ENCODE measurements around the gene KIF12.

GRCh38 chr9:114093031-114093471 is 6.0 kb downstream of the KIF12 start:
- TF ChIP-seq, protein P1, sequence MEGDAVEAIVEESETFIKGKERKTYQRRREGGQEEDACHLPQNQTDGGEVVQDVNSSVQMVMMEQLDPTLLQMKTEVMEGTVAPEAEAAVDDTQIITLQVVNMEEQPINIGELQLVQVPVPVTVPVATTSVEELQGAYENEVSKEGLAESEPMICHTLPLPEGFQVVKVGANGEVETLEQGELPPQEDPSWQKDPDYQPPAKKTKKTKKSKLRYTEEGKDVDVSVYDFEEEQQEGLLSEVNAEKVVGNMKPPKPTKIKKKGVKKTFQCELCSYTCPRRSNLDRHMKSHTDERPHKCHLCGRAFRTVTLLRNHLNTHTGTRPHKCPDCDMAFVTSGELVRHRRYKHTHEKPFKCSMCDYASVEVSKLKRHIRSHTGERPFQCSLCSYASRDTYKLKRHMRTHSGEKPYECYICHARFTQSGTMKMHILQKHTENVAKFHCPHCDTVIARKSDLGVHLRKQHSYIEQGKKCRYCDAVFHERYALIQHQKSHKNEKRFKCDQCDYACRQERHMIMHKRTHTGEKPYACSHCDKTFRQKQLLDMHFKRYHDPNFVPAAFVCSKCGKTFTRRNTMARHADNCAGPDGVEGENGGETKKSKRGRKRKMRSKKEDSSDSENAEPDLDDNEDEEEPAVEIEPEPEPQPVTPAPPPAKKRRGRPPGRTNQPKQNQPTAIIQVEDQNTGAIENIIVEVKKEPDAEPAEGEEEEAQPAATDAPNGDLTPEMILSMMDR (IDR thresholded peaks at IDR 0.05): no peak
- TF ChIP-seq EZH2 (IDR thresholded peaks at IDR 0.05; ENCODE audit: borderline replicate concordance, insufficient read depth, low read depth, low read length, poor library complexity, severe bottlenecking): no peak
